HG03432 (cell line): ENCODE results near the gene RBM15B.

Experiments
- ATAC-seq: cut with Tn5 transposase; IDR thresholded peaks from one replicate; pipeline ENCODE4 v1.9.1; 2021; ENCODE audit warnings: mild to moderate bottlenecking, moderate library complexity; ENCODE audit not compliant: unreplicated experiment

RBM15B gene

GRCh38 chr3:51390246-51391074 lies 625 bp upstream of the RBM15B start:
- no peak for ATAC-seq

- ATAC-seq, result peak; percentile 19
Measured at GRCh38 chr3:51391566-51392354, 675 bp downstream of the RBM15B start.

DNA sequence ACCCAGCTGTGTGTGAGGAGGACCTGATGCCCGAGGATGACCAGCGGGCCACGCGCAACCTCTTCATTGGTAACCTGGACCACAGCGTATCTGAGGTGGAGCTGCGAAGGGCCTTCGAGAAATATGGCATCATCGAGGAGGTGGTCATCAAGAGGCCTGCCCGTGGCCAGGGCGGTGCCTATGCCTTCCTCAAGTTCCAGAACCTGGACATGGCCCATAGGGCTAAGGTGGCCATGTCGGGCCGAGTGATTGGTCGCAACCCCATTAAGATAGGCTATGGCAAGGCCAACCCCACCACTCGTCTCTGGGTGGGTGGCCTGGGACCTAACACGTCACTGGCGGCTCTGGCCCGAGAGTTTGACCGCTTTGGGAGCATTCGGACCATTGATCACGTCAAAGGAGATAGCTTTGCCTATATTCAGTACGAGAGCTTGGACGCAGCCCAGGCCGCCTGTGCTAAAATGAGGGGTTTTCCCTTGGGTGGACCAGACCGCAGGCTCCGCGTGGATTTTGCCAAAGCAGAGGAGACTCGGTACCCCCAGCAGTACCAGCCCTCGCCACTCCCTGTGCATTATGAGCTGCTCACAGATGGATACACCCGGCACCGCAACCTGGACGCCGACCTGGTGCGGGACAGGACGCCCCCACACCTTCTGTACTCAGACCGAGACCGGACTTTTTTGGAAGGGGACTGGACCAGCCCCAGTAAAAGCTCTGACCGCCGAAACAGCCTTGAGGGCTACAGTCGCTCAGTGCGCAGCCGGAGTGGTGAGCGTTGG lies 1.5 kb downstream of the RBM15B start:
- no peak for ATAC-seq

GRCh38 chr3:51393134-51393495 lies 2.0 kb downstream of the RBM15B start:
- no peak for ATAC-seq

DNA sequence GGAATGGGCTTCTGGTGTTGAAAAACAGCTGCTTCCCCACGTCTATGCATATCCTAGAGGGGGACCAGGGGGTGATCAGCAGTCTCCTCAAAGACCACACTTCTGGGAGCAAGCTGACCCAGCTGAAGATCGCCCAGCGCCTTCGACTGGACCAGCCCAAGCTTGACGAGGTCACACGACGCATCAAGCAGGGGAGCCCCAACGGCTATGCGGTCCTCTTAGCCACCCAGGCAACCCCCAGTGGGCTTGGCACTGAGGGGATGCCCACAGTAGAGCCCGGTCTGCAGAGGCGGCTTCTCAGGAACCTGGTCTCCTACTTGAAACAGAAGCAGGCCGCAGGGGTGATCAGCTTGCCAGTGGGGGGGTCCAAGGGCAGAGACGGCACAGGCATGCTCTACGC lies 2.5 kb downstream of the RBM15B start:
- ATAC-seq, result no peak

GRCh38 chr3:51394541-51394940 lies 3.5 kb downstream of the RBM15B start:
- ATAC-seq, result no peak

- no peak for ATAC-seq
Measured at GRCh38 chr3:51395493-51396213, 4.6 kb downstream of the RBM15B start.

GRCh38 chr3:51396401-51396800 lies 5.3 kb downstream of the RBM15B start:
- ATAC-seq, result no peak

DNA sequence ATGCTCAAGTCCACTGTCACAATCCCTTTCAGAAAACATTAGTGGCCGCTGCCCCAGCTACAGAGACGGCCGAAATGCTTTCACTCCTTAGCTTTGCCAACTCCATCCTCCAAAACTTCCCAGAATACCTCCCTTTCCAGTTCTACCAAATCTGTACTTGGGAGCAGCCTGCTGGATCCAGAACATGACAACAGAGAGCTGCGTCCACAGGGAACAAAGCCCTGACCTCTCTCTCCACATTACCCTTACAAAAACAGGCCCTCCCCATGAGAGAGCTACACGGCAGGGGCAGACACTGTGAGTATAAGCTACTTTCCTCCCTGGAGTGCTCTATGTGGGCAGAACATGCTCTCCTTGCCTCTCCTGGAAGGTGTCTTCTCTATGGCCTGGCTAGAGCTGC lies 6.3 kb downstream of the RBM15B start:
- no peak for ATAC-seq

DNA sequence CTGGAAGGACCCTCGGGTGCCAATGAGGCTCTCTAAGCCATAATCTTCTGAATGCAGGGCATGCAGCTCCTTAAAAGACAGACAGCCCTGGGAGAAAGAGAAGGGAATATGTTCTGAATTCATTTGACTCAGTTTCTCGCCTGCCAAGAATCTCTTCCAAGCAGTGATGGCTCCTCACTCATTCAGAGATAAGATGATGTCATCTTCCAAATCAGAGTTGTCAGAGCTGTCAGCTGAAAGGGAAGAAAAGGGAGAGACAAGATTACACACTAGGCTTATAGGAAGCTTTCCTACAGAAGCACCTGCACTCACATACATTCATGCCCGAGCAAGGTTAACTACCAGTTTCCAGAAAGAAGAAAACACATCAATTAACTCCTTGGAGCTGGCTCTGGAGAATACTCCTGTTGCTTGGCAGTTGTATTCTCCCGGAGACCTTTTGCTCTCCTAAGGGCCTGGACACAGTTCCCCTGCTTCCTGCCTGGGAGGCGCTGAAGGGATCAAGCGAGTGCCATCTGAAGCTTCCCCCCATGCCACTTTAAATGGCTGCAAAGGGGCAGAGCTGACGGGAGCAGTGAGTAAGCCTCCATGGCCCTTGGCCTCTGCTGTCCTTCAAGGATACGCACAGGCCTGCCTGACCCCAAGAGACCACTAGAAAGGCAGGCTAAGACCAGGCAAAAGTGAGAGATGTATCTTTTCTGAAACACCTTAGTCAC lies 7.7 kb downstream of the RBM15B start:
- no peak for ATAC-seq

DNA sequence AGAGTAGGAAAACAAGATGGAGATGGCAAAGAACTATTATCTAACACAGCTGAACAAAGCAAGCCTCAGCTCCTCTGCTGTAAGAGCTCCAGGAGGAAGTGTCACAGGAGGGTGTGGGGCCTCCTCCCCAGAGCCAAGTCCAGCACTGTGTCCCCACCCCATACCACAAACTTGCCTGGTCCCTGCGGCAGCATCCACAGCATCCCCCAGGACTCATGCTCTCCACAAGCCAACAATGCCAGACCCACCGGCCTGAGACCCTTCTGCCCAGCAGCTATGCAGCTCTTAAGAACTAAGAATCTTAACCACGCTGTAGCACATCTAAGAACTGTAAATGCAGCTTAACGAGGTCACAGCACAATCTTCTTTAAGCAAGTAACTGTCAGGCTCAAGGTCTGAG lies 9.1 kb downstream of the RBM15B start:
- no peak for ATAC-seq

- ATAC-seq, result no peak
Measured at GRCh38 chr3:51401735-51402134, 10.7 kb downstream of the RBM15B start.

DNA sequence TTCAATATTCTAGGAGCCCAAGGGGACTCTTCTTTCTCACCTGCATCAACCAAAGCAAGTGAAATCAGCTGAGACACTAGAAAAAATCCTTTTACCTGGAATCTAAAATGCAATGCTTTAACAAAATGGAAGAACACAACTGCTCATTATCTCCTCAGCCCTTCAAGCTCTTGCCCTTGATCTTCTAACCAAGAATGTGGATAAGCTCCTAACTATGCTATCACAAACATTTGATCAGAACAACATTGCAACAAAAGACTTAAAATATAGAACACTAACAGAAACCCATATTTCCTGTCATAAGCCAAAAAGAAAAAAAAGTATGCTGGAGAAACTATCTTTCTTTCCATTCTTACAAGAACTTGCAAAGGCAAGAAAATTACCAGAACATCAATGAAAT lies 12.6 kb downstream of the RBM15B start:
- no peak for ATAC-seq

- ATAC-seq, result no peak
Measured at GRCh38 chr3:51408021-51408420, 16.9 kb downstream of the RBM15B start.

DNA sequence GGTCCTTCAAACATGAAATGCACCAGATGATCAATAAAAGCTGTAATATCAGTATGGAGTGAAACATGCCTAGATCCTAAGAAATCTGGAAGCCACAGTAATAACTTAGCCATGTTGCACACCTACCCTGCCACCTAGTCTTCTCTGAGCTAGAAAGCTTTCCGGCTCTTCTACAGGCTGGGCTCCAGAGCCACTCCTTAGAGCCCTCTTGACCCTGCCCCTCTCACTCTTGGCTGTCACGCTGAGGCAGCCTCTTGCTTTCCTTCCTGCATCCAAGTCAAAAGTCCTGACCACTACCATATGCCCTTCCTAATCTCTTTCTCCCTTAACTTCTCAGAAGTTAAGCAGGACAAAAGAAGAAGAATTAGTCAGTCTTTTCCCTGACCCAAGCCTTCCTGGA lies 17.7 kb downstream of the RBM15B start:
- ATAC-seq, result no peak

DNA sequence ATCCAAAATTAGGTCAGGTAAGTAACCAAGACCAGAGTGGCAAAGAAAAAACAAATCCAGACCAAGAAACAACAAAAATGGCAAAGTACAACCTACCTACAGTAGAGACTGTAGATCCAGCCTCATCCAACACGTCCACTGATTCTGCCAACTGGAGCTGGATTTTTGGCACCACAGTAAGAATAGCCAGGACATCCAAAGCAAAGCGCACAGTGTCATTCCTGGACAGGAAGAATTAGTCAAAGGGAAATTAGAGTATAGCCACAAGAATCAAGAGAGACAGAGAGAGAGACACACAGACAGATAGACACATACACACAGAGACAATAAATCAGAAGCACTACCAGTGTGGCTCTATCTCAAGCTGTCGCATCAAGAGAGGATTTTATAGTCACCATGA lies 31.1 kb downstream of the RBM15B start:
- no peak for ATAC-seq

- ATAC-seq, result no peak
Measured at GRCh38 chr3:51426921-51427320, 35.8 kb downstream of the RBM15B start.

GRCh38 chr3:51429138-51429537 lies 38.1 kb downstream of the RBM15B start:
- ATAC-seq, result no peak

DNA sequence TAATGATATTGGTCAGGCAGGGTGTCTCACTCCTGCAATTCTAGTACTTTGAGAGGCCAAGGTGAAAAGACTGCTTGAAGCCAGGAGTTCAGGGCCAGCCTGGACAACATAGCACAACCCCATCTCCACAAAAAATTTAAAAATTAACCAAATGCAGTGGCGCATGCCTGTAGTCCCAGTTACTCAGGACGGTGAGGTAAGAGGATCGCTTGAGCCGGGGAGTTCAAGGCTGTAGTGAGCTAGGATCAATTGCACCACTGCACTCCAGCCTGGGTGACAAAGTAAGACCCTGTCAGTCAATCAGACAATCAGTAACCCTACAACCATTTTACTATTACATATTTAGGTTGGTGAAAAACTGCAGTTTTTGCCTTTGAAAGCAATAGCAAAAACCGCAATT lies 43.0 kb downstream of the RBM15B start:
- ATAC-seq, result no peak

GRCh38 chr3:51434746-51435327 lies 43.8 kb downstream of the RBM15B start:
- ATAC-seq, result peak; percentile 50
